ENCODE measurements around the gene MAP7D1.

The MAP7D1 gene

GRCh38 chr1:36163426-36163825 is 7.5 kb downstream of the MAP7D1 start:
- peak overlapping the region; percentile 96 for H3K27ac ChIP-seq
- peaks cover 14% of the 10 kb centered on the region for H3K36me3 ChIP-seq
- H3K27me3 ChIP-seq: no peaks in the 10 kb centered on the region
- no peaks in the 10 kb centered on the region for H3K9me3 ChIP-seq
- TF ChIP-seq, protein P1, sequence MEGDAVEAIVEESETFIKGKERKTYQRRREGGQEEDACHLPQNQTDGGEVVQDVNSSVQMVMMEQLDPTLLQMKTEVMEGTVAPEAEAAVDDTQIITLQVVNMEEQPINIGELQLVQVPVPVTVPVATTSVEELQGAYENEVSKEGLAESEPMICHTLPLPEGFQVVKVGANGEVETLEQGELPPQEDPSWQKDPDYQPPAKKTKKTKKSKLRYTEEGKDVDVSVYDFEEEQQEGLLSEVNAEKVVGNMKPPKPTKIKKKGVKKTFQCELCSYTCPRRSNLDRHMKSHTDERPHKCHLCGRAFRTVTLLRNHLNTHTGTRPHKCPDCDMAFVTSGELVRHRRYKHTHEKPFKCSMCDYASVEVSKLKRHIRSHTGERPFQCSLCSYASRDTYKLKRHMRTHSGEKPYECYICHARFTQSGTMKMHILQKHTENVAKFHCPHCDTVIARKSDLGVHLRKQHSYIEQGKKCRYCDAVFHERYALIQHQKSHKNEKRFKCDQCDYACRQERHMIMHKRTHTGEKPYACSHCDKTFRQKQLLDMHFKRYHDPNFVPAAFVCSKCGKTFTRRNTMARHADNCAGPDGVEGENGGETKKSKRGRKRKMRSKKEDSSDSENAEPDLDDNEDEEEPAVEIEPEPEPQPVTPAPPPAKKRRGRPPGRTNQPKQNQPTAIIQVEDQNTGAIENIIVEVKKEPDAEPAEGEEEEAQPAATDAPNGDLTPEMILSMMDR (IDR thresholded peaks at IDR 0.05): no peak
- no peak overlapping the region for H3K4me3 ChIP-seq (ENCODE audit: low read depth in 1 of 2, low read length in 1 of 2)
- peaks cover 44 to 45% of the 10 kb centered on the region in 2 experiments for H3K4me1 ChIP-seq (ENCODE audit: control insufficient read depth in 1 of 2, insufficient read depth in 1 of 2, low read depth in 1 of 2, low read length in 1 of 2)

- peaks cover 14% of the 10 kb centered on the region for H3K36me3 ChIP-seq
- H3K4me3 ChIP-seq (ENCODE audit: low read depth in 1 of 2, low read length in 1 of 2): no peak overlapping the region
- peaks cover 38% of the 10 kb centered on the region in 2 experiments for H3K4me1 ChIP-seq (ENCODE audit: control insufficient read depth in 1 of 2, insufficient read depth in 1 of 2, low read depth in 1 of 2, low read length in 1 of 2)
- no peaks in the 10 kb centered on the region for H3K9me3 ChIP-seq
- H3K27ac ChIP-seq: peak overlapping the region; percentile 2
- TF ChIP-seq, protein P1 (IDR thresholded peaks at IDR 0.05): no peak
- H3K27me3 ChIP-seq: no peaks in the 10 kb centered on the region
Measured at GRCh38 chr1:36164361-36164760, 8.4 kb downstream of the MAP7D1 start.

GRCh38 chr1:36165145-36165544 is 9.2 kb downstream of the MAP7D1 start:
- no peaks in the 10 kb centered on the region for H3K27me3 ChIP-seq
- peaks cover 30 to 33% of the 10 kb centered on the region in 2 experiments for H3K4me1 ChIP-seq (ENCODE audit: control insufficient read depth in 1 of 2, insufficient read depth in 1 of 2, low read depth in 1 of 2, low read length in 1 of 2)
- H3K9me3 ChIP-seq: no peaks in the 10 kb centered on the region
- H3K4me3 ChIP-seq (ENCODE audit: low read depth in 1 of 2, low read length in 1 of 2): no peak overlapping the region
- TF ChIP-seq, protein P1 (IDR thresholded peaks at IDR 0.05): no peak
- H3K36me3 ChIP-seq: peaks cover 16% of the 10 kb centered on the region
- H3K27ac ChIP-seq: no peak overlapping the region

DNA sequence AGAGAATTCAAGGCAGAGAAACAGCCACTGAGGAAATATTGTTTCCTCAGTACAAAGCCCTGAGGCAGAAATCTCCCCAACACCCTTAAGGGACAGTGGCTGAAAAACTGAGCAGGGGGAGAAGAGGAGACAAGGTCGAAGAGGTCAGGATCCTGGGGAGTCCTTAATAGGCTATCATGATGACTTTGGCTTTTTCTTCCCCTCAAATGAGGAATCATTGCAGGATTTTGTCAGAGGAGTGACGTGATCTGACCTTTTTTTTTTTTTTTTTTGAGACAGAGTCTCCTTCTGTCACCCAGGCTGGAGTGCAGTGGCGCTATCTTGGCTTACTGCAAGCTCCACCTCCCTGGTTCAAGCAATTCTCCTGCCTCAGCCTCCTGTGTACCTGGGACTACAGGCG is 10.2 kb downstream of the MAP7D1 start:
- H3K4me1 ChIP-seq (ENCODE audit: control insufficient read depth in 1 of 2, insufficient read depth in 1 of 2, low read depth in 1 of 2, low read length in 1 of 2): peaks cover 20 to 23% of the 10 kb centered on the region in 2 experiments
- H3K27ac ChIP-seq: peak overlapping the region; percentile 27
- no peaks in the 10 kb centered on the region for H3K27me3 ChIP-seq
- TF ChIP-seq, protein P1 (IDR thresholded peaks at IDR 0.05): no peak
- H3K36me3 ChIP-seq: peaks cover 26% of the 10 kb centered on the region
- H3K9me3 ChIP-seq: no peaks in the 10 kb centered on the region
- H3K4me3 ChIP-seq (ENCODE audit: low read depth in 1 of 2, low read length in 1 of 2): no peak overlapping the region

GRCh38 chr1:36166938-36167905 is 11.3 kb downstream of the MAP7D1 start:
- H3K27me3 ChIP-seq: no peaks in the 10 kb centered on the region
- H3K4me1 ChIP-seq (ENCODE audit: control insufficient read depth in 1 of 2, insufficient read depth in 1 of 2, low read depth in 1 of 2, low read length in 1 of 2): peaks cover 9 to 12% of the 10 kb centered on the region in 2 experiments
- TF ChIP-seq, protein P1 (IDR thresholded peaks at IDR 0.05): no peak
- H3K9me3 ChIP-seq: no peaks in the 10 kb centered on the region
- peaks cover 37% of the 10 kb centered on the region for H3K36me3 ChIP-seq
- H3K27ac ChIP-seq: no peak overlapping the region
- no peak overlapping the region for H3K4me3 ChIP-seq (ENCODE audit: low read depth in 1 of 2, low read length in 1 of 2)

Measured in neutrophil (primary cell).